Endodermal cell (in vitro differentiated cells): ENCODE data around the gene RNF2. TPM values are rescaled to one million over a fixed set of nuclear protein-coding genes. Genes with fewer than 3 reads are reported as not detected.

Experiments
- DNase-seq: peaks from one replicate; pipeline ENCODE4 v3.0.0-alpha.2; 2017
- H3K27ac ChIP-seq: 2 replicates; pipeline ENCODE4 v1.5.1; 2013; ENCODE audit warnings: mild to moderate bottlenecking, low read depth, low read length, moderate library complexity
- H3K27me3 ChIP-seq: 2 replicates; pipeline ENCODE4 v1.6.1; 2013; ENCODE audit warnings: mild to moderate bottlenecking, low read length, moderate library complexity; ENCODE audit not compliant: insufficient read depth, control insufficient read depth, poor library complexity, severe bottlenecking
- H3K36me3 ChIP-seq: 2 replicates; pipeline ENCODE4 v1.7.0; 2013; ENCODE audit warnings: mild to moderate bottlenecking, low read length, moderate library complexity; ENCODE audit not compliant: control insufficient read depth, insufficient read depth
- H3K4me1 ChIP-seq: one replicate; pipeline ENCODE4 v1.7.0; 2013; ENCODE audit warnings: low read length; ENCODE audit not compliant: control insufficient read depth, insufficient read depth
- H3K4me3 ChIP-seq: 2 replicates; pipeline ENCODE4 v1.5.1; 2013; ENCODE audit warnings: mild to moderate bottlenecking, low read length, moderate library complexity
- H3K9ac ChIP-seq: 2 replicates; pipeline ENCODE4 v1.6.1; 2013; ENCODE audit warnings: mild to moderate bottlenecking, low read length, moderate library complexity; ENCODE audit not compliant: poor library complexity, severe bottlenecking; ENCODE audit errors: extremely low read depth
- H3K9me3 ChIP-seq: 2 replicates; pipeline ENCODE4 v1.6.1; 2013; ENCODE audit warnings: mild to moderate bottlenecking, low read length, moderate library complexity; ENCODE audit not compliant: control insufficient read depth
- H3K27ac Mint-ChIP-seq: 2 replicates; pipeline ENCODE4 v1.8.0; 2020; ENCODE audit warnings: mixed read lengths
- H3K27me3 Mint-ChIP-seq: 2 replicates; pipeline ENCODE4 v1.8.0; 2021; ENCODE audit warnings: mild to moderate bottlenecking, mixed read lengths; ENCODE audit not compliant: insufficient read depth
- H3K36me3 Mint-ChIP-seq: 2 replicates; pipeline ENCODE4 v1.8.0; 2020; ENCODE audit warnings: low read depth, mixed read lengths
- H3K4me1 Mint-ChIP-seq: 2 replicates; pipeline ENCODE4 v1.8.0; 2020; ENCODE audit warnings: mixed read lengths
- H3K4me3 Mint-ChIP-seq: 2 replicates; pipeline ENCODE4 v1.8.0; 2020; ENCODE audit warnings: mild to moderate bottlenecking, moderate library complexity, mixed read lengths
- H3K9me3 Mint-ChIP-seq: 2 replicates; pipeline ENCODE4 v1.8.0; 2020; ENCODE audit warnings: mild to moderate bottlenecking, mixed read lengths
- WGBS, 2 experiments: methylation state at CpG; one replicate each; pipeline versions ENCODE4 v1.1.5 to v1.1.7; 2013; ENCODE audit warnings: missing lambda C conversion rate in 2 of 2, mixed read lengths in 1 of 2; ENCODE audit not compliant: insufficient coverage in 1 of 2, insufficient read length in 1 of 2; 5-methylcytosine and 5-hydroxymethylcytosine counted together
- total RNA-seq, 2 donors: library from RNA; stranded (reverse); fragmentation: NEBNext Ultra II Directional in 1 of 2; extraction: Animal tissue kit (Norgen Biotek cat#: 25700) in 1 of 2; gene quantifications; 2 replicates in 1 of 2; 3 replicates in 1 of 2; pipeline ENCODE4 v1.2.1, GENCODE V29; 2021
- TF ChIP-seq, protein P1 (sequence below): fragments of 200-600 bp; sonication (generic); conservative IDR thresholded peaks from 2 replicates; pipeline ENCODE4 v1.5.0; 2021; ENCODE audit warnings: antibody characterized with exemption, mild to moderate bottlenecking

The RNF2 gene
- total RNA-seq, 2 donors from 2014 or later = 61.1 to 66.9 TPM

DNA sequence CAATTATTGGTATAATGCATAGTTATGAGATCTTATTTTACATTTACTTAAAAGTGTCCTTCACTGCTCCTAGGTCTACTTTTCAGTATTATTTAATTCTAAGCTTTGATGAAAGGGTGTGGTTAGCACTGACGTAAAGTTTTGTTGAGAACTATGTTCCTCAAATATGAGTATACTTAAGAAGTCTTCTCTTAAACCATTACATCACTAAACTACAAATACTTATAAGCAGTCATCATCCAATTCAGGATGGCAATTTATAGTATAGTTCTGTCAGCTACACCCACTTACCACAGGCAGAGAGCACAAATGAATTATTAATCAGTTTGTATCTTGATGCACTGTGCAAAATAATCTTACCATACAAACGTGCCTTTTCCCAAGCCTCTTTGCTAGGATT lies 84.3 kb downstream of the RNF2 start:
- Histone ChIP-seq H3K4me1 (no peaks in the 10 kb centered on the region), H3K9me3 (peaks cover 10% of the 10 kb centered on the region), H3K27ac (no peak overlapping the region), H3K27me3 (no peaks in the 10 kb centered on the region), H3K9ac (no peak overlapping the region), H3K4me3 (no peak overlapping the region), H3K36me3 (peaks cover 34% of the 10 kb centered on the region)
- Mint-ChIP-seq H3K36me3 (peaks cover 66% of the 10 kb centered on the region), H3K9me3 (peaks cover 13% of the 10 kb centered on the region), H3K27me3 (no peaks in the 10 kb centered on the region), H3K4me1 (no peaks in the 10 kb centered on the region), H3K27ac (no peak overlapping the region), H3K4me3 (no peak overlapping the region)
- no peak for DNase-seq
- TF ChIP-seq, protein P1, sequence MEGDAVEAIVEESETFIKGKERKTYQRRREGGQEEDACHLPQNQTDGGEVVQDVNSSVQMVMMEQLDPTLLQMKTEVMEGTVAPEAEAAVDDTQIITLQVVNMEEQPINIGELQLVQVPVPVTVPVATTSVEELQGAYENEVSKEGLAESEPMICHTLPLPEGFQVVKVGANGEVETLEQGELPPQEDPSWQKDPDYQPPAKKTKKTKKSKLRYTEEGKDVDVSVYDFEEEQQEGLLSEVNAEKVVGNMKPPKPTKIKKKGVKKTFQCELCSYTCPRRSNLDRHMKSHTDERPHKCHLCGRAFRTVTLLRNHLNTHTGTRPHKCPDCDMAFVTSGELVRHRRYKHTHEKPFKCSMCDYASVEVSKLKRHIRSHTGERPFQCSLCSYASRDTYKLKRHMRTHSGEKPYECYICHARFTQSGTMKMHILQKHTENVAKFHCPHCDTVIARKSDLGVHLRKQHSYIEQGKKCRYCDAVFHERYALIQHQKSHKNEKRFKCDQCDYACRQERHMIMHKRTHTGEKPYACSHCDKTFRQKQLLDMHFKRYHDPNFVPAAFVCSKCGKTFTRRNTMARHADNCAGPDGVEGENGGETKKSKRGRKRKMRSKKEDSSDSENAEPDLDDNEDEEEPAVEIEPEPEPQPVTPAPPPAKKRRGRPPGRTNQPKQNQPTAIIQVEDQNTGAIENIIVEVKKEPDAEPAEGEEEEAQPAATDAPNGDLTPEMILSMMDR = no peak
- 96% methylated on average over 1 of the region's 2 CpGs; no CpG with 5 or more reads in 1 of the 2 experiments for WGBS, 2 experiments

DNA sequence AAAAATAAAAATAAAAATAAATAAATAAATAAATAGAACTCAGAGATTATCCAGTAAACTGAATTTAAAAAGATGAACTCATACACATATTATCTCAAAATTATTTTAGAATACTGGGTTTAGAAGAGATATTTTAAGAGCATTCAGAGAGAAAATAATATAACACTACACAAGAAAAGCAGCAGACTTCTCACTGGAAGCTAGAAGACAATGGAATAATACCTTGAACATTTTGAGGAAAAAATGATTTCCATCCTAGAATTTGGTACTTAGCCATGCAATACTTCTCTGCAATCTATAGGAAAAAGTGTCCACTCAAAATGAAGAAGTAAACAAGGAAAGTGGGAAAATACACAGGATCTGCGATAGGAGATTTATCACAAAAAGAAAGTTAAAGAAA lies 87.2 kb downstream of the RNF2 start:
- no peak overlapping the region for H3K27ac ChIP-seq
- no peak overlapping the region for H3K27ac Mint-ChIP-seq
- H3K9me3 ChIP-seq = peaks cover 10% of the 10 kb centered on the region
- WGBS, 2 experiments = 94 to 100% methylated on average over 1 of the region's 1 CpG
- no peak overlapping the region for H3K9ac ChIP-seq
- TF ChIP-seq, protein P1 = no peak
- peaks cover 69% of the 10 kb centered on the region for H3K36me3 Mint-ChIP-seq
- H3K4me1 ChIP-seq = no peaks in the 10 kb centered on the region
- H3K9me3 Mint-ChIP-seq = peaks cover 13% of the 10 kb centered on the region
- no peaks in the 10 kb centered on the region for H3K27me3 ChIP-seq
- no peaks in the 10 kb centered on the region for H3K27me3 Mint-ChIP-seq
- H3K4me1 Mint-ChIP-seq = no peaks in the 10 kb centered on the region
- no peak overlapping the region for H3K4me3 Mint-ChIP-seq
- no peak for DNase-seq
- peaks cover 43% of the 10 kb centered on the region for H3K36me3 ChIP-seq
- H3K4me3 ChIP-seq = no peak overlapping the region

DNA sequence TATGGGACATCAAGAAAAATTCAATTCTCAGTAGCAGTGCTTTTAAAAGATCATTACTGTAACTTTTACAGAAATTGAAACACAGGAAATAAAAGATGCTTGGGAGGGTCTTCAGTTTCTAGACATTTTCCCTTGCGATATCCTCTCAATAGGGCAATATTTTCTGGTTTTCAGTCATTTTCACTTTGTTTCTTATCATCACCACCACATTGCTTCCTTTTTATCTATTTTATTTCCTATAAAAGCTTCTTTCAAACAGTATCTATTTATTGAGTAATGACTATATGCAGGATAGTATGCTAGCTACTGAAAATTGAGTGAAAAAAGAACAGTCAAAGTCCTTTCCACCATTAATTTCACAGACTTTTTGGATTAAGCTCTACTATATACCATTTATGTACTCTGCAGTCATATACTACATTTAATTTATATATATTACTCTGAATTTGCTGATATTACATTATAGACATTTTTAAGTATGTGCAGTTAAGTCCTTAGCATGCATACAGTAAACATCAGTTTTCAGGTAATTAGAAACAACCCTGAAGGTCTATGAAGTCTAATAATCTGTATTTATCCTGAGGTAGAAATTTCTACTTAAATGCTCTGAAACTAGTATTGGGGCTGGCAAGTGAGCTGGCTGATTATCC lies 92.7 kb downstream of the RNF2 start:
- Mint-ChIP-seq H3K27me3 (no peaks in the 10 kb centered on the region), H3K4me3 (no peak overlapping the region), H3K9me3 (peaks cover 5% of the 10 kb centered on the region), H3K4me1 (no peaks in the 10 kb centered on the region), H3K36me3 (peaks cover 50% of the 10 kb centered on the region), H3K27ac (no peak overlapping the region)
- Histone ChIP-seq H3K9me3 (peaks cover 4% of the 10 kb centered on the region), H3K27me3 (no peaks in the 10 kb centered on the region), H3K4me1 (no peaks in the 10 kb centered on the region), H3K4me3 (no peak overlapping the region), H3K27ac (no peak overlapping the region), H3K36me3 (peaks cover 54% of the 10 kb centered on the region), H3K9ac (no peak overlapping the region)
- TF ChIP-seq, protein P1 = no peak
- no peak for DNase-seq
- WGBS, 2 experiments = 95 to 100% methylated on average over 1 of the region's 1 CpG
